Measurements from ENCODE around the gene PIP4K2B. TPM values are rescaled to one million over a fixed set of nuclear protein-coding genes. Genes with fewer than 3 reads are reported as not detected.

PIP4K2B gene
- total RNA-seq, 4 donors from 2014 or later: 15.3 to 63.5 (median 23.5) TPM

GRCh38 chr17:38749223-38750043 lies 49.9 kb downstream of the PIP4K2B start:
- peak; percentile 81 for TF ChIP-seq POLR2A (IDR thresholded peaks at IDR 0.05)
- peak; percentile 35 for TF ChIP-seq EP300 (IDR thresholded peaks at IDR 0.05; ENCODE audit: low read depth)
- TF ChIP-seq, protein P1, sequence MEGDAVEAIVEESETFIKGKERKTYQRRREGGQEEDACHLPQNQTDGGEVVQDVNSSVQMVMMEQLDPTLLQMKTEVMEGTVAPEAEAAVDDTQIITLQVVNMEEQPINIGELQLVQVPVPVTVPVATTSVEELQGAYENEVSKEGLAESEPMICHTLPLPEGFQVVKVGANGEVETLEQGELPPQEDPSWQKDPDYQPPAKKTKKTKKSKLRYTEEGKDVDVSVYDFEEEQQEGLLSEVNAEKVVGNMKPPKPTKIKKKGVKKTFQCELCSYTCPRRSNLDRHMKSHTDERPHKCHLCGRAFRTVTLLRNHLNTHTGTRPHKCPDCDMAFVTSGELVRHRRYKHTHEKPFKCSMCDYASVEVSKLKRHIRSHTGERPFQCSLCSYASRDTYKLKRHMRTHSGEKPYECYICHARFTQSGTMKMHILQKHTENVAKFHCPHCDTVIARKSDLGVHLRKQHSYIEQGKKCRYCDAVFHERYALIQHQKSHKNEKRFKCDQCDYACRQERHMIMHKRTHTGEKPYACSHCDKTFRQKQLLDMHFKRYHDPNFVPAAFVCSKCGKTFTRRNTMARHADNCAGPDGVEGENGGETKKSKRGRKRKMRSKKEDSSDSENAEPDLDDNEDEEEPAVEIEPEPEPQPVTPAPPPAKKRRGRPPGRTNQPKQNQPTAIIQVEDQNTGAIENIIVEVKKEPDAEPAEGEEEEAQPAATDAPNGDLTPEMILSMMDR (IDR thresholded peaks at IDR 0.05): no peak
- peak; percentile 67 to 83 (median 73) for TF ChIP-seq POLR2AphosphoS5 (IDR thresholded peaks at IDR 0.05)
- peak; percentile 84 for DNase-seq
- Histone ChIP-seq H3K9me3 (no peaks in the 10 kb centered on the region), H3K4me1 (peaks cover 10 to 69% (median 49%) of the 10 kb centered on the region in 4 donors), H3K36me3 (peaks cover 0 to 4% (median 0%) of the 10 kb centered on the region in 4 donors), H3K27ac (peak overlapping the region; percentile 88 to 96 (median 89)), H3K4me3 (peak overlapping the region; percentile 52 to 95 (median 61)), H3K27me3 (no peaks in the 10 kb centered on the region)
- intact Hi-C loops (cut with DNase I; ENCODE audit: low total_unique reads): no loop called here
- in situ Hi-C loops (cut with MboI; ENCODE audit: low pct_ligation_motif_present in 1 of 4, low pct_unique_long_range_greater_than_20kb in 1 of 4, low sequenced_read_pairs in 3 of 4): no loop called here
- WGBS, 2 donors (ENCODE audit: low coverage in 1 of 2): 0 to 1% methylated on average over 1 to 58 of the region's 79 CpGs

GRCh38 chr17:38748892-38749222 lies 50.5 kb downstream of the PIP4K2B start:
- peak overlapping the region; percentile 88 to 96 (median 89) for H3K27ac ChIP-seq
- peaks cover 10 to 68% (median 46%) of the 10 kb centered on the region in 4 donors for H3K4me1 ChIP-seq
- in situ Hi-C loops (cut with MboI; ENCODE audit: low pct_ligation_motif_present in 1 of 4, low pct_unique_long_range_greater_than_20kb in 1 of 4, low sequenced_read_pairs in 3 of 4): no loop called here
- H3K27me3 ChIP-seq: no peaks in the 10 kb centered on the region
- WGBS, 2 donors (ENCODE audit: low coverage in 1 of 2): 2% methylated on average over 30 of the region's 32 CpGs; no CpG with 5 or more reads in 1 of the 2 donors
- intact Hi-C loops (cut with DNase I; ENCODE audit: low total_unique reads): no loop called here
- H3K36me3 ChIP-seq: no peaks in the 10 kb centered on the region
- H3K4me3 ChIP-seq: peak overlapping the region; percentile 52 to 95 (median 61)
- no peak for TF ChIP-seq POLR2A (IDR thresholded peaks at IDR 0.05)
- TF ChIP-seq, protein P1 (IDR thresholded peaks at IDR 0.05): no peak
- TF ChIP-seq EP300 (IDR thresholded peaks at IDR 0.05; ENCODE audit: low read depth): no peak
- no peak for TF ChIP-seq POLR2AphosphoS5 (IDR thresholded peaks at IDR 0.05)
- no peaks in the 10 kb centered on the region for H3K9me3 ChIP-seq
- no peak for DNase-seq

DNA sequence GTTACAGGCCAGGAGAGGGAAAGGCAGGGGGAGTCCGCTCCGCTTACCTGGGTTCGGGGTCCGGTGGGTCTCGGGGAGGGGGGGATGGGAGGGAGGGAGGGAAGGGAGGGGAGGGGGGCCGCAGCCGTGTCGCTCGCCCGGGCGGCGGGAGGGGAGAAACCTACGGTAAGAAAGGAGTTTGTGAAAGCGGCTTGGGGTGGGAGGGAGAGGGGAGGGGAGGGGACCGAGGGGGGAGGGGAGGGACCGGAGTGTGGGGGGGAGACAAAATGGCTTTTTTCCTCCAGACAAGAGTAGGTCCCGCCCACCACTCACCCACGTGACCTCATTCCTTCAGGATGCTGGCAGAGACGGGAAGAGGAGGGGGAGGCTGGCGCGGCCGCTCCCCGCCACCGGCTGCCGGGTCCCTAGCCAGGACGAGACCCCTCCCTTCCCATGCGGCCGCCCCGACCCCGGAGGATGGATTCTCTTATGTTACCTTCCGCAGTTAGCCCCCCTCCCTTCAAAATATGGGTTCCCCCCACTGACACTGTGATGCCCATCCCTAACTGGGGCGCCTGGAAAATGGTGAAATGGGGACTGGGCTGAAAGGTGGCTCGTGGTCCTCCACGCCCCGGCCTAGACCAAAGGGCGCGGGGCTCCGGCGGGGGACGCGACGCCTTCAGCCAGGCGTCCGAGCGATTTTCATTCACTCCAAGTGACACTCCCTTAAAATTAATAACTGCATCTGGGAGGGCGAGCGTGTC lies 51.0 kb downstream of the PIP4K2B start, which contains the start of gene PCGF2:
Gene PCGF2, minus strand, starts transcription at position 188 of the 743 bp plus-strand sequence. CDS start 7,934 bp downstream, outside the sequence.
- no peaks in the 10 kb centered on the region for H3K9me3 ChIP-seq
- H3K4me3 ChIP-seq: peak within 1 kb of the TSS; percentile 52 to 95 (median 61)
- H3K27ac ChIP-seq: peak within 1 kb of the TSS; percentile 88 to 96 (median 89)
- peak; percentile 13 to 75 (median 66) for TF ChIP-seq POLR2AphosphoS5 (IDR thresholded peaks at IDR 0.05)
- TF ChIP-seq POLR2A (IDR thresholded peaks at IDR 0.05): peak; percentile 45
- TF ChIP-seq, protein P1 (IDR thresholded peaks at IDR 0.05): no peak
- TF ChIP-seq EP300 (IDR thresholded peaks at IDR 0.05; ENCODE audit: low read depth): no peak
- WGBS, 2 donors (ENCODE audit: low coverage in 1 of 2): 1% methylated on average over 41 of the region's 47 CpGs; no CpG with 5 or more reads in 1 of the 2 donors
- H3K4me1 ChIP-seq: peaks cover 12 to 68% (median 45%) of the 10 kb centered on the region in 4 donors
- no peaks in the 10 kb centered on the region for H3K36me3 ChIP-seq
- peak; percentile 88 for DNase-seq
- intact Hi-C loops (cut with DNase I; ENCODE audit: low total_unique reads) (no loop called here), in situ Hi-C loops (cut with MboI; ENCODE audit: low pct_ligation_motif_present in 1 of 4, low pct_unique_long_range_greater_than_20kb in 1 of 4, low sequenced_read_pairs in 3 of 4) (no loop called here)
- H3K27me3 ChIP-seq: no peaks in the 10 kb centered on the region
